Measurements from ENCODE around the gene ARMC8.

The ARMC8 gene

GRCh38 chr3:138338244-138338643, 151.1 kb downstream of the ARMC8 start:
- peaks cover 17% of the 10 kb centered on the region for H3K27me3 ChIP-seq (ENCODE audit: insufficient read depth, poor library complexity, severe bottlenecking)
- DNase-seq (ENCODE audit: low read depth in 1 of 2, low spot score in 1 of 2), result no peak
- H3K27ac ChIP-seq (replicated peaks), result no peak overlapping the region
- no peak overlapping the region for H3K4me3 ChIP-seq (replicated peaks; ENCODE audit: insufficient read depth, low read length)
- TF ChIP-seq GABPA (IDR thresholded peaks at IDR 0.05; ENCODE audit: low read depth) (no peak), REST (IDR thresholded peaks at IDR 0.05; ENCODE audit: insufficient replicate concordance, low read depth) (no peak), CTCF (IDR thresholded peaks at IDR 0.05; ENCODE audit: insufficient read depth, low read length) (no peak), SPI1 (IDR thresholded peaks at IDR 0.05; ENCODE audit: borderline replicate concordance, low read depth) (no peak), POLR2AphosphoS5 (IDR thresholded peaks at IDR 0.05; ENCODE audit: low read depth) (no peak)

GRCh38 chr3:138338811-138339210, 151.7 kb downstream of the ARMC8 start:
- Histone ChIP-seq H3K4me3 (replicated peaks; ENCODE audit: insufficient read depth, low read length) (no peak overlapping the region), H3K27ac (replicated peaks) (no peak overlapping the region), H3K27me3 (ENCODE audit: insufficient read depth, poor library complexity, severe bottlenecking) (peaks cover 15% of the 10 kb centered on the region)
- no peak for DNase-seq (ENCODE audit: low read depth in 1 of 2, low spot score in 1 of 2)
- TF ChIP-seq CTCF (IDR thresholded peaks at IDR 0.05; ENCODE audit: insufficient read depth, low read length) (no peak), SPI1 (IDR thresholded peaks at IDR 0.05; ENCODE audit: borderline replicate concordance, low read depth) (no peak), POLR2AphosphoS5 (IDR thresholded peaks at IDR 0.05; ENCODE audit: low read depth) (no peak), REST (IDR thresholded peaks at IDR 0.05; ENCODE audit: insufficient replicate concordance, low read depth) (no peak), GABPA (IDR thresholded peaks at IDR 0.05; ENCODE audit: low read depth) (no peak)

- peaks cover 4% of the 10 kb centered on the region for H3K27me3 ChIP-seq (ENCODE audit: insufficient read depth, poor library complexity, severe bottlenecking)
- DNase-seq (ENCODE audit: low read depth in 1 of 2, low spot score in 1 of 2), result no peak
- no peak for TF ChIP-seq POLR2AphosphoS5 (IDR thresholded peaks at IDR 0.05; ENCODE audit: low read depth)
- TF ChIP-seq CTCF (IDR thresholded peaks at IDR 0.05; ENCODE audit: insufficient read depth, low read length), result no peak
- TF ChIP-seq SPI1 (IDR thresholded peaks at IDR 0.05; ENCODE audit: borderline replicate concordance, low read depth), result no peak
- TF ChIP-seq GABPA (IDR thresholded peaks at IDR 0.05; ENCODE audit: low read depth), result no peak
- no peak for TF ChIP-seq REST (IDR thresholded peaks at IDR 0.05; ENCODE audit: insufficient replicate concordance, low read depth)
- H3K27ac ChIP-seq (replicated peaks), result no peak overlapping the region
- H3K4me3 ChIP-seq (replicated peaks; ENCODE audit: insufficient read depth, low read length), result no peak overlapping the region
Observed at GRCh38 chr3:138340511-138340910, 153.4 kb downstream of the ARMC8 start.

Data from HL-60 (cell line).